ENCODE measurements around the gene NOTCH4.

Gene NOTCH4

GRCh38 chr6:32202186-32202585, 21.7 kb downstream of the NOTCH4 start:
- CTCF ChIA-PET: interaction anchor here (1.1 to 1.4 kb wide), 2 partner anchors 27 to 54 kb away, joined by 3 read pairs; no protein-coding TSS in a partner anchor
- Histone ChIP-seq H3K27me3 (replicated peaks in 2 of 5; ENCODE audit: control insufficient read depth in 4 of 5, insufficient read depth in 5 of 5, low read length in 4 of 5) (no peaks in the 10 kb centered on the region), H3K27ac (ENCODE audit: insufficient read depth in 1 of 2, low read depth in 1 of 2, low read length in 2 of 2, poor library complexity in 1 of 2, severe bottlenecking in 2 of 2) (no peak overlapping the region), H3K36me3 (ENCODE audit: control insufficient read depth in 4 of 4, insufficient read depth in 4 of 4, low read length in 3 of 4) (no peaks in the 10 kb centered on the region), H3K9me3 (ENCODE audit: control extremely low read depth in 1 of 5, control insufficient read depth in 4 of 5, insufficient read depth in 2 of 5, low read depth in 1 of 5, low read length in 4 of 5) (no peaks in the 10 kb centered on the region), H3K4me1 (ENCODE audit: control extremely low read depth in 1 of 4, control insufficient read depth in 4 of 4, insufficient read depth in 4 of 4, low read length in 3 of 4) (peaks cover 0 to 5% (median 3%) of the 10 kb centered on the region in 4 experiments), H3K4me3 (ENCODE audit: control insufficient read depth in 1 of 7, extremely low read depth in 1 of 7, insufficient read depth in 4 of 7, low read depth in 2 of 7, low read length in 6 of 7) (no peak overlapping the region)
- DNase-seq: no peak
- WGBS (ENCODE audit: insufficient coverage): 93% methylated on average over 9 of the region's 9 CpGs
- POLR2A ChIA-PET: no interaction called here

- Histone ChIP-seq H3K4me3 (ENCODE audit: control insufficient read depth in 1 of 7, extremely low read depth in 1 of 7, insufficient read depth in 4 of 7, low read depth in 2 of 7, low read length in 6 of 7) (no peak overlapping the region), H3K27ac (ENCODE audit: insufficient read depth in 1 of 2, low read depth in 1 of 2, low read length in 2 of 2, poor library complexity in 1 of 2, severe bottlenecking in 2 of 2) (no peak overlapping the region), H3K36me3 (ENCODE audit: control insufficient read depth in 4 of 4, insufficient read depth in 4 of 4, low read length in 3 of 4) (no peaks in the 10 kb centered on the region), H3K9me3 (ENCODE audit: control extremely low read depth in 1 of 5, control insufficient read depth in 4 of 5, insufficient read depth in 2 of 5, low read depth in 1 of 5, low read length in 4 of 5) (no peaks in the 10 kb centered on the region), H3K27me3 (replicated peaks in 2 of 5; ENCODE audit: control insufficient read depth in 4 of 5, insufficient read depth in 5 of 5, low read length in 4 of 5) (no peaks in the 10 kb centered on the region), H3K4me1 (ENCODE audit: control extremely low read depth in 1 of 4, control insufficient read depth in 4 of 4, insufficient read depth in 4 of 4, low read length in 3 of 4) (peaks cover 0 to 17% (median 14%) of the 10 kb centered on the region in 4 experiments)
- CTCF ChIA-PET: no interaction called here
- no peak for DNase-seq
- 97% methylated on average over 12 of the region's 13 CpGs for WGBS (ENCODE audit: insufficient coverage)
- POLR2A ChIA-PET: no interaction called here
Measured at GRCh38 chr6:32200711-32201475, 23.0 kb downstream of the NOTCH4 start.

- no peak overlapping the region for H3K4me3 ChIP-seq (ENCODE audit: control insufficient read depth in 1 of 7, extremely low read depth in 1 of 7, insufficient read depth in 4 of 7, low read depth in 2 of 7, low read length in 6 of 7)
- no peaks in the 10 kb centered on the region for H3K27me3 ChIP-seq (replicated peaks in 2 of 5; ENCODE audit: control insufficient read depth in 4 of 5, insufficient read depth in 5 of 5, low read length in 4 of 5)
- no peak for DNase-seq
- H3K36me3 ChIP-seq (ENCODE audit: control insufficient read depth in 4 of 4, insufficient read depth in 4 of 4, low read length in 3 of 4): no peaks in the 10 kb centered on the region
- CTCF ChIA-PET: interaction anchor here (1.3 kb wide), 1 partner anchor 45 kb away, joined by 4 read pairs; no protein-coding TSS in a partner anchor
- POLR2A ChIA-PET: no interaction called here
- no peak overlapping the region for H3K27ac ChIP-seq (ENCODE audit: insufficient read depth in 1 of 2, low read depth in 1 of 2, low read length in 2 of 2, poor library complexity in 1 of 2, severe bottlenecking in 2 of 2)
- H3K4me1 ChIP-seq (ENCODE audit: control extremely low read depth in 1 of 4, control insufficient read depth in 4 of 4, insufficient read depth in 4 of 4, low read length in 3 of 4): peaks cover 9 to 32% (median 29%) of the 10 kb centered on the region in 4 experiments
- H3K9me3 ChIP-seq (ENCODE audit: control extremely low read depth in 1 of 5, control insufficient read depth in 4 of 5, insufficient read depth in 2 of 5, low read depth in 1 of 5, low read length in 4 of 5): no peaks in the 10 kb centered on the region
- 95% methylated on average over 17 of the region's 17 CpGs for WGBS (ENCODE audit: insufficient coverage)
Measured at GRCh38 chr6:32198866-32199265, 25.0 kb downstream of the NOTCH4 start.

GRCh38 chr6:32198345-32198696, 25.5 kb downstream of the NOTCH4 start:
- Histone ChIP-seq H3K27me3 (replicated peaks in 2 of 5; ENCODE audit: control insufficient read depth in 4 of 5, insufficient read depth in 5 of 5, low read length in 4 of 5) (no peaks in the 10 kb centered on the region), H3K36me3 (ENCODE audit: control insufficient read depth in 4 of 4, insufficient read depth in 4 of 4, low read length in 3 of 4) (no peaks in the 10 kb centered on the region), H3K9me3 (ENCODE audit: control extremely low read depth in 1 of 5, control insufficient read depth in 4 of 5, insufficient read depth in 2 of 5, low read depth in 1 of 5, low read length in 4 of 5) (no peaks in the 10 kb centered on the region), H3K27ac (ENCODE audit: insufficient read depth in 1 of 2, low read depth in 1 of 2, low read length in 2 of 2, poor library complexity in 1 of 2, severe bottlenecking in 2 of 2) (no peak overlapping the region), H3K4me1 (ENCODE audit: control extremely low read depth in 1 of 4, control insufficient read depth in 4 of 4, insufficient read depth in 4 of 4, low read length in 3 of 4) (peaks cover 15 to 38% (median 35%) of the 10 kb centered on the region in 4 experiments), H3K4me3 (ENCODE audit: control insufficient read depth in 1 of 7, extremely low read depth in 1 of 7, insufficient read depth in 4 of 7, low read depth in 2 of 7, low read length in 6 of 7) (no peak overlapping the region)
- POLR2A ChIA-PET: no interaction called here
- no peak for DNase-seq
- CTCF ChIA-PET: interaction anchor here (1.3 kb wide), 1 partner anchor 45 kb away, joined by 4 read pairs; no protein-coding TSS in a partner anchor
- 100% methylated on average over 2 of the region's 3 CpGs for WGBS (ENCODE audit: insufficient coverage)

DNA sequence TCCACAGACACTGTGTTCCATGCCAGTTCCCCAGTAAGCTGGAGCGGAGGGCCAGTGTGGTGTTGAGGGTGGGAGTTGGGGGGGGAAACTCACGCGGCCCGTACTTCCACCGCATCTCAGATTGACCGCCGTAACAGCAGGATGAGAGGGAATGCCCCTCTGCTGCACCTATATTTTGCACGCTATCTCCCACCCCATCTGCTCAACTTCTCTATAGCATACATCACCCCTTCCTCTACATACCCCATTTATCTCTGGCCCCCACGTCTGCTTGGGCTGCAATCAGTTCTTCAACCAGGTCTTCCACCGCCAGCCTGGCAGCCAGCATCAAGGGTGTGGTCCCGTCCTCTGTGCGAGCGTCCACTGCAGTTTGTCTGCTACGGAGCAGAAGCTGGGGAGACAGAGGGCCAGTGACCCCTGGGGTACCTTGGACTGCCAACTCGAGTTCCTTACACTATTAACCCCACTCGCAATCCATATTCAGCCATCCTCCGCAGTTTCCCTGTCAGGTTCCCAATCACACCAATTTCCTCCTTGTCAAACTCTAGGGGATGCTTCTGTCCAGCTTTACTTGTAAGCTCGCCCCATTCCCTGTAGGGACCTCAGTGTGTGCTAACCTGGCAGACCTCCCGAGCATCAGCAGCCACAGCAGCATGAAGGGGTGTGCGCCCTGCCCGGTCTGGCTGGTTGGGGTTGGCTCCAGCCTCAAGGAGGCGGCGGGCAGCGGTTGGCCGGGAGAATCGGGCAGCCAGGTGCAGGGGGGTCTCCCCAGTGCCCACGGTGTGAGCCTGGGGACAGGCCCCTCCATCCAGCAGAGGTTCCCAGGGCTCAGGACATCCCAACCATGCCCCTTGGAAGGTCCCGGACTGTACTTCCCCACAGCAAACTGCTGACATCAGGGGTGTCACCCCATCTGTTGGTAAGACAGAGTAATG, 26.9 kb downstream of the NOTCH4 start:
- Histone ChIP-seq H3K9me3 (ENCODE audit: control extremely low read depth in 1 of 5, control insufficient read depth in 4 of 5, insufficient read depth in 2 of 5, low read depth in 1 of 5, low read length in 4 of 5) (no peaks in the 10 kb centered on the region), H3K27ac (ENCODE audit: insufficient read depth in 1 of 2, low read depth in 1 of 2, low read length in 2 of 2, poor library complexity in 1 of 2, severe bottlenecking in 2 of 2) (peak overlapping the region; percentile 98 to 99), H3K4me3 (ENCODE audit: control insufficient read depth in 1 of 7, extremely low read depth in 1 of 7, insufficient read depth in 4 of 7, low read depth in 2 of 7, low read length in 6 of 7) (peak overlapping the region; percentile 84 to 98 (median 95)), H3K27me3 (replicated peaks in 2 of 5; ENCODE audit: control insufficient read depth in 4 of 5, insufficient read depth in 5 of 5, low read length in 4 of 5) (no peaks in the 10 kb centered on the region), H3K4me1 (ENCODE audit: control extremely low read depth in 1 of 4, control insufficient read depth in 4 of 4, insufficient read depth in 4 of 4, low read length in 3 of 4) (peaks cover 16 to 51% (median 47%) of the 10 kb centered on the region in 4 experiments), H3K36me3 (ENCODE audit: control insufficient read depth in 4 of 4, insufficient read depth in 4 of 4, low read length in 3 of 4) (no peaks in the 10 kb centered on the region)
- CTCF ChIA-PET: interaction anchor here (0.7 to 2.9 kb wide), 5 partner anchors 10 to 261 kb away, joined by 3 to 10 read pairs (median 4); partner anchors contain the start of gene NOTCH4
- WGBS (ENCODE audit: insufficient coverage): 51% methylated on average over 19 of the region's 28 CpGs
- peak in 2 of 3 donors; percentile 87 to 92 for DNase-seq
- POLR2A ChIA-PET: interaction anchor here (0.6 to 0.7 kb wide), 2 partner anchors 17 to 225 kb away, joined by 3 to 4 read pairs; no protein-coding TSS in a partner anchor

GRCh38 chr6:32195902-32196681, 27.8 kb downstream of the NOTCH4 start:
- POLR2A ChIA-PET: interaction anchor here (0.5 to 1.6 kb wide), 6 partner anchors 15 to 493 kb away, joined by 3 to 6 read pairs (median 4); partner anchors contain the start of genes AGPAT1 and ATF6B
- H3K27ac ChIP-seq (ENCODE audit: insufficient read depth in 1 of 2, low read depth in 1 of 2, low read length in 2 of 2, poor library complexity in 1 of 2, severe bottlenecking in 2 of 2): peak overlapping the region; percentile 98 to 99
- CTCF ChIA-PET: interaction anchor here (0.7 to 2.9 kb wide), 18 partner anchors 11 to 262 kb away, joined by 3 to 13 read pairs (median 3); partner anchors contain the start of genes FKBPL and NOTCH4
- no peaks in the 10 kb centered on the region for H3K36me3 ChIP-seq (ENCODE audit: control insufficient read depth in 4 of 4, insufficient read depth in 4 of 4, low read length in 3 of 4)
- peak; percentile 60 to 83 (median 78) for DNase-seq
- H3K4me3 ChIP-seq (ENCODE audit: control insufficient read depth in 1 of 7, extremely low read depth in 1 of 7, insufficient read depth in 4 of 7, low read depth in 2 of 7, low read length in 6 of 7): peak overlapping the region; percentile 84 to 98 (median 95)
- no peaks in the 10 kb centered on the region for H3K9me3 ChIP-seq (ENCODE audit: control extremely low read depth in 1 of 5, control insufficient read depth in 4 of 5, insufficient read depth in 2 of 5, low read depth in 1 of 5, low read length in 4 of 5)
- H3K27me3 ChIP-seq (replicated peaks in 2 of 5; ENCODE audit: control insufficient read depth in 4 of 5, insufficient read depth in 5 of 5, low read length in 4 of 5): no peaks in the 10 kb centered on the region
- peaks cover 16 to 59% (median 55%) of the 10 kb centered on the region in 4 experiments for H3K4me1 ChIP-seq (ENCODE audit: control extremely low read depth in 1 of 4, control insufficient read depth in 4 of 4, insufficient read depth in 4 of 4, low read length in 3 of 4)
- WGBS (ENCODE audit: insufficient coverage): 0% methylated on average over 48 of the region's 58 CpGs
